HG02678 (cell line): ENCODE data around the gene DQX1.

Experiments
- ATAC-seq: cut with Tn5 transposase; IDR thresholded peaks from one replicate; pipeline ENCODE4 v1.9.1; 2021; ENCODE audit warnings: mild to moderate bottlenecking, moderate library complexity; ENCODE audit not compliant: unreplicated experiment

The DQX1 gene

GRCh38 chr2:74512744-74513604 is 13.1 kb downstream of the DQX1 start:
- no peak for ATAC-seq

GRCh38 chr2:74511104-74511989 is 14.7 kb downstream of the DQX1 start:
- ATAC-seq: no peak

- no peak for ATAC-seq
Observed at GRCh38 chr2:74510272-74510671, 15.8 kb downstream of the DQX1 start.

GRCh38 chr2:74507926-74508520 is 18.0 kb downstream of the DQX1 start:
- no peak for ATAC-seq

GRCh38 chr2:74507145-74507925 is 18.7 kb downstream of the DQX1 start, which contains the start of gene PCGF1:
Gene PCGF1 (minus strand): TSS chr2:74507695. CDS start chr2:74507668, 27 bp downstream.
- ATAC-seq: peak; percentile 89

- no peak for ATAC-seq
Observed at GRCh38 chr2:74505448-74506246, 20.4 kb downstream of the DQX1 start.

- ATAC-seq: no peak
Observed at GRCh38 chr2:74504591-74504990, 21.4 kb downstream of the DQX1 start.

- no peak for ATAC-seq
Observed at GRCh38 chr2:74503506-74504475, 22.2 kb downstream of the DQX1 start.

GRCh38 chr2:74502720-74503505 is 23.1 kb downstream of the DQX1 start:
- ATAC-seq: peak; percentile 35

GRCh38 chr2:74502147-74502719 is 23.8 kb downstream of the DQX1 start:
- no peak for ATAC-seq

- ATAC-seq: no peak
Observed at GRCh38 chr2:74501335-74502071, 24.5 kb downstream of the DQX1 start.

GRCh38 chr2:74500578-74500946 is 25.5 kb downstream of the DQX1 start:
- ATAC-seq: no peak

GRCh38 chr2:74499940-74500577 is 26.0 kb downstream of the DQX1 start:
- ATAC-seq: no peak

GRCh38 chr2:74499267-74499939 is 26.6 kb downstream of the DQX1 start, which contains the start of gene LBX2:
Gene LBX2 (minus strand): TSS chr2:74499603. CDS start chr2:74499537, 66 bp downstream.
- ATAC-seq: no peak

- no peak for ATAC-seq
Observed at GRCh38 chr2:74498500-74499266, 27.3 kb downstream of the DQX1 start.
